Muscle of back (tissue), 11 donors: ENCODE measurements around the gene CSF1R. TPM values are rescaled to one million over a fixed set of nuclear protein-coding genes. Genes with fewer than 3 reads are reported as not detected.
"Not testable (repeated sequence)": the region's sequence is repeated elsewhere in the genome, so short reads cannot be mapped to it uniquely, and the experiment has no call there.

Experiments
- DNase-seq, 3 donors: peaks; one replicate each; pipeline versions ENCODE4 v3.0.0 to v3.0.0-alpha.2; 2013
- polyA plus RNA-seq, 10 donors: library from polyadenylated mRNA; unstranded; fragments of 120-200 nt; gene quantifications; one replicate each; pipeline ENCODE4 v1.2.1, GENCODE V29; 2013; ENCODE audit not compliant: insufficient read length in 10 of 10

CSF1R gene
- polyA plus RNA-seq, 10 donors, result 23.4 to 36.4 (median 27.8) TPM

DNA sequence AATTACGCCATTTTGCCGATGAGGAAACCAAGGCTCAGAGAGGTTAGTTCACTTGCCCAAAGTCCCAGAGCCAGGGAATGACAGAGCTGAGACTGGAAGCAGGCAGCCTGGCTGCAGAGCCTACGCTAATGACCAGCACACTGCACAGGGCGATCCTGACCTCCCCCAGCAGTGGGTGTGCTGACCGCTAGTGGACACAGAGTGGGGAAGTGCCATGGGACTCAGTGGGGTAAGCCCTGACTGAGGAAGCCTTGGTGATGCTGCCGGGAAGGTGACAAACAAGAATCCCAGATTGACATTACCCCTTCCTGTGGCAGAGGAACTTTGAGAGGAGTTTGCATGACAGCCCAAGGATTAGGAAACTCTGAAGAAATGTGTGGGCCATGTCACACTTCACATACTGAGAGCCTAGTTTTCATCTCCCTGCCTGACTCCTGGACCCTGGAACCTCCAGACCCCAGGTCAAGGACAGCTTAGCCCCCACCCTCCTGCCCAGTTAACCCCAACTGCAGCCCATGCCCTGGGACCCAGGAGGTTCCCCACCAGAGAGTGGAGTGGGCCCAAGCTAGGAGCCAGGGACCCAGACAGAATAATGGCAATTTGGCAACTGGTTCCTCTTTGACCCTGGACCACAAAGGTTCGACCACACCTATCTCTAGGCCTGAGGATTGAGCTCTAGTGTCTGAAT lies 19.7 kb upstream of the CSF1R start:
- peak in 1 of 3 donors; percentile 3 for DNase-seq

DNA sequence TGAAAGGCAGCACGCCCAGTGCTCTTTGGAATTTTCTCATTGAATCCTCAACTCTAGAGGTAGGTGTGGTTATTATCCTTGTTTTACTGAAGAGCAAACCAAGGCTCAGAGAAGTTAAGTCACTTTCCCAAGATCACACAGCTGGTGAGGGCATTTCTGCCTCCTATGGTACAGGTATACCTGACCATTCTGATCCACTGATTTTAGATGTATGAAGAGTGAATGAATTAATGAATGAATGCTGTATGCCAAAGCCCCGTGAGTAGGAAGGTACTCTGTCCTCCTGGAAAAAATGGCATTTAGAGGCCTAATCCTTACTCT lies 18.2 kb upstream of the CSF1R start:
- DNase-seq, result no peak

DNA sequence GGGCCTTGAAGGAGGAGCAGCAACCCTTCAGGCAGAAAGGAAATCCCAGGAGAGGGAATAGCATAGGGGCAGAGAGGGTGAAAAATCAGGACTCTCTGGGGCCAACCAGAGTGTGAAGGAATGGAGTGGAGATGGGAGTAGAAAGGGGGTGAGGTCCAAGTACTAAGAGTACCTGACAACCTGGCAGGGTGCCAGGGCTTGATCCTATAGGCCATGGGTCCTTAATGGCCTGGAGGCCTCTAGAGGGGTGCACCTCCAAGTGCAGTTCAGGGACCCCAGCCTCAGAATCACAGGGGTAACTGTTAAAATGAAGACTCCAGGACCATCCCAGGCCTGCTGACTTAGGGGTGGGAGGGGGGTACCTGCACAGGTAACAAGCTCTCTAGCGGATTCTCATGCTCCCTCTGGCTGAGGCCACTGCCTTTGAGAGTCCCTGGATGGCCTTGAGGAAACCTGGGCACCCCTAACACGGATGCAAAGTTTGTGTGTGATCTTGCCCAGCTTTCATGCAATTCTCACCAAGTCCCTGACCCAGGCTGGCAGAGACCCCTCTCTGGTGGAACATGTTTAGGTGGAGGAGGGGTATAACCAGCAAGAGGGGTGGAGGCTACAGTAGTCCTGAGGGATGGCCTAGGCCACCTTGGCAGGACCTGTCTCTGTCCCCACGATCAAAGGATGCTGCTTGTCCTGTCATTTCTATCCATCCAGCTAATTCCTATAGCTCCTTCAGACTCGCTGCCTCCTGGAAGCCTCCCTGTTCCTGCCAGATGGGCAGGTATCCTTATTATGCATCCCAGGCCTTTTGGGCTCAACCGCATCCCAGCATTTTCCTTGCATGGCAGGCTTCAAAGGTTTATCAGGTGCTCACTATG lies 17.6 kb upstream of the CSF1R start:
- DNase-seq, result no peak

DNA sequence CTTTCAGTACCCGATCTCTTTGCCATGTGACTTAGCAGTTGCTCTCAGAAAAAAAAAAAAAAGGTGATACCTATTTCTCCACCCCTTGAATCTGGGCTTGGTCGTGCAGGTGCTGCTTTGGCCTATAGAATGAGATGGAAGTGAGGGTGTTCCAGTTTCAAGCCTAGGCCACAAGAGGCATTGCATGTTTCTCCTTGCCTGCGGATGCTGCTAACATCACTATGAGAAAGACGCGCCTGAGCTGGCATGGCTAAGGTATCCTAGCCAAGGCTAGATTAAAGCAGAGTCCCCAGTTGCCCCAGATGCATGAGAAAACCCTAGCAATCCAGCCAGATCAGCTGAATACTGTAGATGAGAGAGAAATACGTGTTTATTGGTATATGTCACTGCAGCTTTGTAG lies 14.7 kb upstream of the CSF1R start:
- DNase-seq, result no peak

DNA sequence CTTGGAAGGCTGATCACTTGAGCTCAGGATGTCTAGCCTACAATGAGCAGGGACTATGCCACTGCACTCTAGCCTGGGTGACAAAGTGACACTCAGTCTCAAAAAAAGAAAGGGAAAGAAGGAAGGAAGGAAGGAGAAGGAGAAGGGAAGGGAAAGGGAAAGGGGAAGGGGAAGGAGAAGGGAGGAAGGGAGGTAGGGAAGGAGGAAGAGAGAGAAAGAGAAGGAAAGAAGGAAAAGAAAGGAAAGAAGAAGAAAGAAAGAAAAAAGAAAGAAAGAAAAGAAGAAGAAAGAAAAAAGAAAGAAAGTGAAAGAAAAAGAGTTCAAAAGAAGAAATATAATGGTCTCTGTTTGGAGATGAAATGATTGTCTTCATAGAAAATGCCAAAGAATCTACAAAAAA lies 10.8 kb upstream of the CSF1R start:
- DNase-seq, result no peak

DNA sequence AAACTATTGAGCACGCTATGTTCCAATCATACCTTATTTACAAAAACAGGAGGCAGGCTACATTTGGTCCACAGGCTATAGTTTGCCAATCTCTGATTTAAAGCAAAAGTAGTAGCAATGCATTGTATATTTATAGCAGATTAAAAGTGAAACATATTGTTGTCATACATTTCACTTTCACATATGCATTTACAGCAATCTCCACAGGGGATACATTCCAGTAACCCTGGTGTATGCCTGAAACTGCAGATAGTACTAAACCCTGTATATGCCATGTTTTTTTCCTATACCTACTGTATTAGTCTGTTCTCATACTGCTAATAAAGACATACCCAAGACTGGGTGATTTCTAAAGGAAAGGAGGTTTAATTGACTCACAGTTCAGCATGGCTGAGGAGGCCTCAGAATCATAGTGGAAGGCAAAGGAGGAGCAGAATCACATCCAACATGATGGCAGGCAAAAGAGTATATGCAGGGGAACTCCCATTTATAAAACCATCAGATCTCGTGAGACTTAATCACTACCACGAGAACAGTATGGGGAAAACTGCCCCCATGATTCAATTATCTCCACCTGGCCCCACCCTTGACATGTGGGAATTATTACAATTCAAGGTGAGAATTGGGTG lies 5.9 kb upstream of the CSF1R start:
- DNase-seq, result no peak

DNA sequence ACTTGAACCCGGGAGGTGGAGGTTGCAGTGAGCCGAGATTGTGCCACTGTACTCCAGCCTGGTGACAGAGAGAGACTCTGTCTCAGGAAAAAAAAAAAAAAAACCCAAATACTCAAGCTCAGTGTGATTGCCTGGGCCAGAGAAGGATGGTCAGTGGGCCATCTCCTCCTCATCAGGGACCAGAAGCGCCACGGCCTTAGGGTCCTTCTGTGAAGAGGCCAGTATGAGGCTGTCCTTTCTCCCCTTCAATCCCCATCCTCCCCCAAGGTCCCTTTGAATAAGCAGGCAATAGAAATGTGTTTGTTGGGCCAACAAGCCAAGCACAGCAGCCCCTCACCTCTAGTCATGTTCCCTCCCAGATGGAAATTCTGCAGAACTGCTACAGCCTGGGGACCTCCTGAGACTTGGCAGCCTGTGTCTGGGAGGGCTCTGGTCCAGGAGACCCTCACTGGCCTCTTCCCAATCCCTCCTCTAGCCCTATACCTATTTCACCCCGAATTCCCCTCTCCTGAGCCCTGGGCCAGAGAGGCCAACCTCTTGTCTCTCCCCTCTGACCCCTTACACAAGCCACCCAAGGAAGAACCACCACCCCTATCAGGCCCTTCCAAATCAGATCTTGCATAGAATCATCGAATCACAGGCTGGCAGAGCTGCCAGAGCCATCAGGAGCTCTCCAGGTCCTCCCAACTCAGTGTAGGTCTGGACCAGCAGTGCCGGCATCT lies 1.0 kb downstream of the CSF1R start:
- no peak for DNase-seq

DNA sequence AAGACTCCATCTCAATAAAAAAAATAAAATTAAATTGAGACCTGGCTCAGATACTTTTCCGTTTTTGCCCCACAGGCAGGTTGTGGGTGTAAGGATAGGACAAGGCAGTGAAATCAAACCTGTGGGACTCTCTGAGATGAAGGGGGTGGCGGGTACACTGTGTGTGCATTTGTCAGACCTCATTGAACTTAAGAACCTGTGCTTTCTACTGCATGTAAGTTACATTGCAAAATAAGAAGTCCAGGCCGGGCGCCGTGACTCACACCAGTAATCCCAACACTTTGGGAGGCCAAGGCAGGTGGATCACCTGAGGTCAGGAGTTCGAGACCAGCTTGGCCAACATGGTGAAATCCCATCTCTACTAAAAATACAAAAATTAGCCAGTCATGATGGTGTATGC lies 1.6 kb downstream of the CSF1R start:
- DNase-seq, result not testable (repeated sequence)

DNA sequence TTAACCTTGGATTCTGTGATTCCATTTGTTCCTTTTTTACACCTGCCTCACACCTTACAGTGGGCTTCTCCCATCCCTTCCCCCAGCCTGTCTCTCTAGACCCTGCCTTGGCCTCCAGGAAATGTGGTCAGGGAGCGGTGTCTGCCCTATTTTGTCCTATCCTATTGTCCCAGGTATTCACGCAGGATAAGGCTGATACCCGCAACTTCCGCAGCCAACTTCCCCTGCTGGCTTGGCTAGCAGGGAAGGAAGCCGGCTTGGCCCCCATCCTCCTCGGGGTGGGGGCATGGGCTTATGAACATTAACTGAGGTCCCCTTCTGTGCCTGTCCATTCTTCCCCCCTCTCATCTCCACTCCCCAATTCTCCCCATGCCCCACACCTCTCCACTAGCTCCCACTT lies 3.5 kb downstream of the CSF1R start:
- no peak for DNase-seq

DNA sequence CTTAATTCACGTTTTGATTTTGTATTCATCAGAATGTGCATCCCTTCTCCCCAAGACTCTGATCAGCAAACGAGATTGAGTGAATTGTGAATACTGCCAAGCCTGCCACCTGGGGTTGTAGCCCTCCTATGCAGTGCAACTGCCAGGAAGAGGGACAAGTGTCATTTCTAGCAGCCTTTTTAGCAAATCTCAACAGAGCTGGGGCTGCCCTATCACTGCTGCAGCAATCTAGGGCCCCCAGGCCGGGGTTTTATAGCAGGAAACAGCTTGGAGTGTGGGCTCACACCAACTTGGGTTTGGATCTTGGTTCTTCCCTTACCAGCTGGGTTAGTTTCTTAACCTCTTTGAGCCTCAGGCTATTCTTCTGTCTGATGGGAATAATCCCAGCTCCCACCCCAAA lies 4.0 kb downstream of the CSF1R start:
- no peak for DNase-seq

DNA sequence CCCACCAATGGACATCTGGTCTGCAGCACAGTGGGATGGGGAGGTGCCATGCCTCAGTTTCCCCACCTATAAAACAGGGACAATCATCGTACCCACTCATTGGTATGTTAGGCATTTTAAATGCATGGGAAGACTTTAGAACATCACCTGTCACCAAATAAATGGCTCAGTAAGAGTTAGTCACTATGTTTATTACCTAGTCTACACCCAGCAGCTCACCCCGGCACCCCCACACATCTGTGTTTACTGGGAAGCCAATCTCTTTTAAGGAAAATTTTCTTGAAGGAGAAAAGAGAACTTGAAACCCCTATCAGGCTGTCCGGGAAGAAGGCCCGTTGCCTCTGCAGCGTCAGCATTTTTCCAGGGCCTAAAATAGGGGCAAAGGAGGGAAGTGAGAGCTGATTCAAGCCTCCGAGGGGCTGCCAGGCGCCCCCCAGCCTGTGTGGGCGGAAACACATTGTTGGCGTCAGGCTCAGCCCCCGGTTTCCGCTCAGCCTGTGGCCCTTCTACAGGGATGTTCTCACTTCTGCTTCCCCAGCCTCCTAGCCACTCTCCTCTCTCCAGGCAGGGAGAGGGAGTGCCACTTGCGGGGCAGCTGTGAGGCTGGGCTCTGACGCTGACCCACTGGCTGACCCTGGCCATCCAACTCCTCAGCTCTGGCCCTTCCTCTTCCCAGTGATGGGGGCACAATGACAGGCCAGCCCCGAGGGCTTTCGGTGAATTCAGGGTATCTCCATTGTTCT lies 4.6 kb downstream of the CSF1R start:
- DNase-seq, result peak; percentile 19 to 79 (median 48)

DNA sequence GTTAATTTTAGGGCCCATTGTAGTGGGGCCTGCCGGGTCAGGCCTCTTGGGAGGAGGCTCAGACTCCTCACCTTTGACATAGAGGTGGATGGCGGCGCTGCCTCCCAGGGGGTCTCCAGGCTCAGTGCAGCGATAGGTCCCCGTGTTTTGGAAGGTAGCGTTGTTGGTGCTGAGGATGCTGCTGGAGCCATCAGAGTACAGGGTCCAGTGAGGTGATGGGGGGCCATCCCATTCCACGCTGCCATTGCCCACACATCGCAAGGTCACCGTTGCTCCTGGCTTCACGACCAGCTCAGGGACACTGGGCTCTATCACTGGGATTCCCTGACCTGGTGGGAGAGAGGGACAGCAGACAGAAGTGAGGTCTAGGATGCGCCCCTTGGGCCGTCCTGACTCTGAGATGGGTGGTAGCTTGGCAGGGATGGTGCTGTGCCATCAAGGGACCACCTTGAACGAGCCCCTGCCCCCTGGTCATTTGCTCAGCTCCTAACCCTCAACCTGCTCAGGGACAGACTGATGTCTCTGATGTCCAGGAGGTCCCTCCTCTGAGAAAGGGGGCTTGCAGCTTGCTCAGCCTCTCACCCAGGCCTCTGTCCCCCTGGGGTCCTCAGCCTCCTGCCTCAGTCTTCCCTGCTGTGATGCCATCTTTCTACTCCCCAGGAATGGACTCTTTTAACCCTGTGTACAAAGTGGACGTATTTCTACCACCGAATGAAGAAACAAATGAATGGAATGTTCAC lies 5.5 kb downstream of the CSF1R start:
- no peak for DNase-seq

DNA sequence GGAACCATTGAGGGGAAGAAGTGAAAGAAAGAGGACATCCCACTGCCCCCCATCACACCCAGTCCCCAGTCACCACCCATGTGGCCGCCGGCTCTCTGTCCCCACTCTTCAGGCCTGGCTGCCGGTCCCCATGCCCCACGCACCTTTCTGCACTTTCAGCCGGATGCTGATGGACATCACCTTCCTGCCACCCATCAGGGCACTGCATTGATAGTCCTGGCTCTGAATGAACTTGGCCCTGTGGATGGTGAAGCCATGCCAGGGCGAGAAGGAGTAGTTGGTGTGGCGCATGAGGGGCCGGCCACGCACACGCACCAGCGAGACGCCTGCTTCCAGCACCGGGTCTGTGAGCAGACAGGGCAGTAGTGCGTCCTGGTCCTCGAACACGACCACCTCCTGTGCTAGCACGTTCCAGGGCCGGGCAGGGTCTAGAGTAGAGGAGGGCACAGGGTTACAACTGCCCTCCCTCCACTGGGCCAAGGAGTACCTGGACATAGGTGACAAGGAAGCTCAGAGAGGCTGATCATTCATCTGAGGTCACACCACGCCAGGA lies 6.4 kb downstream of the CSF1R start:
- DNase-seq, result no peak

DNA sequence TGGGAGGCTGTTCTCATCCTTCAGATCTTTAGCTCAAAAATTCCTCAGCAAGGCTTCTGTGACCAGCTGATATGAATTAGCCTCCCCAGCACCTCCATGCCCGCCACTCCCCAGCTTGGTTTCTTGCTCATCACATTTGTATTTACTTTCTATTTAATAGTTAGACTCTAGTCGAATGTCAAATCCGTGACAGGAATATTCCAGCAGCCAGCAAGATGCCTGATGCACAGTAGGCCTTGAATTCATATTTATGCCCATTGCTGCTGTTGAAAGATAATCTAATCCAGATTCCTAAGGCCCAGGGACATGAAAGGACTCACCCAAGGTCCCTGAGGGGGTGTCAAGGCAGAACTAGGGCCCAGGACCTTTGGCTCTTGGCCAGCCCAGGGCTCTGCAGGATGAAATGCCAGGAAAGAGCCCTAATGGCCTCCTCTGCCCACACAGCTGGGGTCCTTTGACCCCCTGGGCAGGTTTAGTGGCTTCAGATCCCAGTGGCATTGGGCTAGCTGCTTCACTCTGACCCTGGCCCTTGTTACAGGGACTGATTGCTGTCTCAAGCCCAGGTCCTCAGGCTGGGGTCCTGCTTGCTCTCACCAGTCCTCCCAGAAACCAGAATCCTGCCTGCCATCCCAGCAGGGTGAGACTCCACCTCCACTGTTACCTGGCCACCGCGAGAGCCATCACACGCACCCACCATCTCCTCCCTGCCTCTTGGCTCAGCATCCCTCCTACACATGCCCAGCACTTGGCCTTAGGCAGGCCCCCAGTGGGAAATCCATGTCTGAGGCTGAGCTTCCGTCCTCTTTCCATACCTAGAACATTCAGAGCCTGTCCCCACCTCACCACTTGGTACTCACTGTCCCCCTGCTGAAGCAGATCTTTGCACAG lies 7.3 kb downstream of the CSF1R start:
- DNase-seq, result no peak

DNA sequence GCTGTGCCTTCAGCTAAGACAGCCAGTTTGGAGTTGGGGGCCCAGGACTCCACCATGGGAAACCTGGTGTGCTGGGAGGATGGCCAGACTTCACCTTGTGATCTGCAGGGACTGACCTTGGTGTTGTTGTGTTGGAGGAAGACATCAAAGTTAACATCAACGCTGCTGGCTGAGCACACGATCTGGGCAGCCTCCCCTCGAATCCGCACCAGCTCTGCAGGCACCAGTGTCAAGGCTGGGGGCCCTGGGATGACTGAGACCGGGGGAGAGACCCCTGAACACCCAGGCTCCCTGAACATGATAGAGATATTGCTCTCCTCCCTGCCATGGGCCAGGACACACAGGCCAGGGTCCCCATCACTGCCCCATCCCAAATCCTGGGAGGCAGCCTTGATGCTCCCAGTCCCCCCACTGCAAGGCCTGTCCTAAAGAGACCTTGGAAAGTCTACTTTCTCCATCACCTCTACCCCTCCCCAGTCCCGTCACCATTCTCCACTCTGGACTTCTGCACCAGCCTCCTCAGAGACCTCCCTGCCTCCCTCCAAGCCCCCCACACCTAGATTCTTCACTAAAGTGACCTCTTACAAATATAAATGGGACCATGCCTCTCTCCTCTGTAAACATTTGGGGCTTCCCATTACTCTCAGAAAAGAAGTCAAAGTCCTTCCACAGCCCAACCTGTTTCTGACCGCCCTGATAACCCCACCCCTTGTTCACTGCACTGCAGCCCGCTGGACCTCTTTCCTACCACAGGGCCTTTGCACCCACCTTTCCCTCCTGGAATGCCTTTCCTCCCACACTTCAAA lies 8.2 kb downstream of the CSF1R start:
- no peak for DNase-seq

DNA sequence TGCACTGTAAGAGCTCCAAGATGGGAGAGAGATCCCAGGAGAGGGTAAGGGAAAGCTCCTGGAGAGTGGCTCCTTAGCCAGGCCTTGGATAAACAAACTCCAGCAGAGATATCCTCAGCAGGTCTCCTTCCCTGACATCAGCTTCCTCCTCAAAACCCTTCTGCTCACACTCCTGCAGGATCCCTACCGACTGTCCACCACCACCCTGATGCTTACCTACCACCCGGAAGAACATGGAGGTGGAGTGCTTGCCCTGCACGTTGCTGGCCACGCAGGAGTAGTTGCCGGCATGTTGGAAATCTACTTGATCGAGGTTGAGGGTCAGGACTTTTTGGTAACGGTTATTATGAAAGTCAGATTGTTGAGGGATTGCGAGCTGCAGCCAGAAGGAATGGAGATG lies 9.3 kb downstream of the CSF1R start:
- no peak for DNase-seq

DNA sequence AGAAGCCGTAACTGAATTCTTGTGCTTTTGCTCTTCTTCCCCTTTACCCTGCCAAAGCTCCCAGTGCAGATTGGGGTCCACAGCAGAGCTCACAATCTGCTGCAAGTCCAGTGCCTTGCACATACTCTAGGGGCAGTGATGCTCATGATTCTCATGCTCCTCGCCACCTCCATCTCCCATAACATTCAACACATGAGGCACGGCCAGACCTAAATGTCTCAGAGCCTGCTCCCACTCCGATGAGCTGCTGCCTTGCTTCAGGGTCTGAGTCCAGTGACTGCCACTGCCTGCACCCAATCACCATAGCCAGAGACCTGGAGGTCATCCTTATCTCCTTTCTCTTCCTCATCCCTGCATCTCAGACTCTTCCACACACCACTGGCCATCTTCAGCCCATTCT lies 10.5 kb downstream of the CSF1R start:
- no peak for DNase-seq

DNA sequence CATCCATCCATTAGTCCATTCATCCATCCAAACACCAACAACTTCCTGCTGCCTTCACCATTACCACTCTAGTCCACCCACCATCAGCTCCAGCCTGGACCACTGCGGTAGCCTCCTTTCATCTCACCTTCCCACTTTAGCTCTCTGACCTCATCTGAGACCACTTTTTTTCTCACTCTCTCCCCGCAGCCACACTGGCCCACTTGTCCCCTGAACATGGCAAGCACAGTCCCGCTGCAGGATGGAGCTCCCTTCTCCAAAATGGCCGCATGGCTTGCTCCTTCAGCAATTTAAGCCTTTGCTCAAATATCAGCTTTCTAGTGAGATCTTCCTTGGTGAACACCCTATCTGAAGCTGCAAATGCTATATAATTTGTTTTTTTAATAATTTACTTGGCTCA lies 11.1 kb downstream of the CSF1R start:
- DNase-seq, result no peak

DNA sequence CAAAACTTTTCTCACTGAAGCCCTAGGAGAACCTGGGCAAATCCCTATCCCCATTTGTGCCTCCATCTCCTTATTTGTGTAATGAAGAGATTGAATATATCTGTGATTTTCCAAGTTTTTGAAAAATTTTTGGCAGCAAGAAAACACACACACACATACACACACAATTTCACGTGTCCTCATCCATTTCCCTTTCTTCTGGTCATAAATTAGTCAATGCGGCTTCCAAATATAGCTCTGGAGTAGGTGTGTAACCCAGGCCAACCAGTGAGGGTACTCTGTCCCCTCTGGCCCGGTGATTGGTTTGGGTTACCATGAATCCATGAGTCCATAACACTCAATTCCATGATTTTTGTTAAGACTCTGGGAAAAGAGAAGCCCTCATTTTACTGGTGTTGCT lies 12.7 kb downstream of the CSF1R start:
- DNase-seq, result no peak
